GM19397 (cell line): Measurements from ENCODE around the gene SH3RF1.

ENCODE experiments used
- ATAC-seq: cut with Tn5 transposase; IDR thresholded peaks from one replicate; pipeline ENCODE4 v1.9.1; 2021; ENCODE audit warnings: mild to moderate bottlenecking, moderate library complexity; ENCODE audit not compliant: unreplicated experiment

The SH3RF1 gene

DNA sequence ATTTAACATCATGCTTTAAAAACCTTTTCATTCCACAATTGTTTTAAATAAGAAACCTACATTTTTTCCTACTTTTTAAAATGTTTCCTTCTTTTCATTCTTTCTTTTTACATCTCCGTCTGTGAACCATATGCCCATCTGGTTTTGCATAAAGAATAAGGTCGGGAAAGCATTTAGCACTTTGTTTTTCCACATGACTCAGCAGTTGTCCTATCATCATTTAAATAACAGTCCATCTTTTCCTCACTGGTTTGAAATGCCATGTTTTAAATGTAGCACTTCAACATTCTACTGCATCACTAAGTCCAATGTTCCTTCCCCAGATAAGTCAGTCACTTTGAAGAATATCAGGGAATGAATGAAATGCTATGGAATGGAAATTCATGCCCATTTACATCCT lies 128.4 kb downstream of the SH3RF1 start:
- no peak for ATAC-seq

DNA sequence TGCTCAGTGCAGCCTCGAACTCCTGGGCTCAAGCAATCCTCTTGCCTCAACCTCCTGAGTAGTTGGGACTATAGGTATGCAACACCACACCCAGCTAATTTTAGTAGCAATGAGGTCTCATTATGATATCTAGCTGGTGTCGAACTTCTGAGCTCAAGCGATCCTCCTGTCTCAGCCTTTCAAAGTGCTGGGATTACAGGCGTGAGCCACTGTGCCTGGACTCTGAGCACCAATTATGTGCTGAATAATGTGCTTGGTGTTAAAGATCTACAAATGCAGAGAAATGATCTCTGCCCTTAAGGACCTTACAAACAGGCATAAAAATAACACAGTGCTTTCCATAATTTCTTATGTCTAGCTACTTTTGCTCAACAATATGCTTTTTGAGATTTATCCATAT lies 131.7 kb downstream of the SH3RF1 start:
- no peak for ATAC-seq

DNA sequence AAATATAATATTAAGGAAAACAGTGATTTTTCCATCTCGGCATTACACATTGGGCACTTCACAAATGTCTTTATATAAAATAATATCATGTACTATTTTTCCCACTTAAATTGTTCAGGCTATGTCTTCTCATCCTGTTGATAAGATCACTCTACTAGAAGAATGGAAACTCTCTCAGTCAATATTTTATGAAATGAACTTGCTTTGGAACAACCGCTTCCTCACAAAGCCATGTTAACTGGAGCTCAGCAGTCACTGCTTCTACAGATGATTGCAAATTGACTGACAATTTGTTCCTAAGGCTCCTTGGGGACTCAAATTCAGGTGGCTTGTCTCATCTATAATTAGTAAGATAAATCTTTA lies 133.2 kb downstream of the SH3RF1 start:
- no peak for ATAC-seq

GRCh38 chr4:169136796-169137557 lies 133.8 kb downstream of the SH3RF1 start:
- no peak for ATAC-seq

DNA sequence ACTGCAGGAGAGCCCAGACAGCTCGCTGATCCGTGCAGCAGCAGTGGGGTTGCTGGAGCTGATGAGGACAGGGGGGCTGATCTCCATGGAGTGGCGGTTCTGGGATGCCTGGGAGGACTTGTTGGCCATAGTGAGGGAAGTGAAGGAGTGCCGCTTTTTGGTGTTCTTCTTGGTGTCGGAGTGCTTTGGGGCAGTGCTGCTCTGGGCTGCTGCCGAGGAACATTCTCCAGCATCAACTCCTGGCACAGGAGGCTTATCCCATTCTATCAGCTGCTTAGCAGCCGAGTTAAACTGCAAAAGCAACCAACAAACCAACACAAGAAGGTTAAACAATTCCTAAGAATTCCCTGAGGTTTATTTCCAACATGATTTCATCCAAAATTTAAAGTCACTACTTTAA lies 134.4 kb downstream of the SH3RF1 start:
- ATAC-seq: no peak

- ATAC-seq: no peak
These were observed 135.0 kb downstream of the SH3RF1 start for GRCh38 chr4:169135776-169136175.

GRCh38 chr4:169133932-169134331 lies 136.8 kb downstream of the SH3RF1 start:
- no peak for ATAC-seq

- ATAC-seq: no peak
These were observed 138.0 kb downstream of the SH3RF1 start for GRCh38 chr4:169132561-169133305.

DNA sequence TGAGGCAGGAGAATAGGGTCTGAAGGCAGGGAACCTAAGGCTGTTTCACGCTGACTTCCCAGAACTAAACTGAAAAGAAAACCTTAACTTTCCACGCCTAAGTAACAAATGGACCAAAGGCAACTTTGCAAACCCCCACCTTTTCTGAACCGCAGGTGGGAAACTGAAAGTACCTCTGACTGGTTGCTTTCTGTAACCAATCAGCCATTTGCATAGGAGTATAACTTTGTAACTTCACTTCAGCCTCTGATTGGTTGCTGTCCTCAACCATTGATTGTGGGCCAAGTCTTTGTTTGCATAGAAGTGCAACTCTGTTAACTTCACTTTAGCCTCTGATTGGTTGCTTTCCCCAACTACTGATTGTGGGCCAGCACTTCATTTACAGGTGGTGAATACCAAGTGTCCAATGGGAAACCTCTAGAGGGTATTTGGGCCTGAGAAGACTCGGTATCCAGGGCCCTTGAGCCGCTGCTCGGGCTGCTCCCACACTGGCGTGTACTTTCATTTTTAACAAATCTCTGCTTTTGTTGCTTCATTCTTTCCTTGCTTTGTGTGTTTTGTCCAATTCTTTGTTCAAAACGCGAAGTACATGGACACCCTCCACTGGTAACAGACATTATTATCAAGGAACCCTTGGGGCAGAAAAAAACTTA lies 139.1 kb downstream of the SH3RF1 start:
- ATAC-seq: no peak

DNA sequence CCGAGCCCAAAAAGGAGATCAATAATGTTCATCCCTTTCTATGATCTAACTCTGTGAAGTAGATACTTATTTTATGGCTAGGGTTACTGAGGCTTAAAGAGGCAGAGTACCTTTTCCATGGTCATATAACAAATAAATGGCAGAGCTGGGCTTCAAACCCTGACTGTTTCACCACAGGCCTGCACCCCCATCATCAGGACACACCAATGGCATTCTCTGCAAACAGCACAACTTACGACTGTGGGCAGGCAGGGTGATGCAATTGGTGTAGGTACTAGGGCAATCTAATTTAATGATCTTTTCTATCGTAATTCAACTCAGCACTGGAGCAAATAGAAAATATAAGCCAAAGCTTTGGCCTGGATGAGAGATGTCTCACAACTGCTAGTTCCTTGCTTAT lies 141.9 kb downstream of the SH3RF1 start:
- no peak for ATAC-seq

GRCh38 chr4:169127314-169127713 lies 143.4 kb downstream of the SH3RF1 start:
- no peak for ATAC-seq

- ATAC-seq: no peak
These were observed 146.1 kb downstream of the SH3RF1 start for GRCh38 chr4:169124661-169125060.

- no peak for ATAC-seq
These were observed 148.3 kb downstream of the SH3RF1 start for GRCh38 chr4:169122422-169122821.

GRCh38 chr4:169121861-169122382 lies 148.8 kb downstream of the SH3RF1 start:
- ATAC-seq: no peak

- ATAC-seq: no peak
These were observed 150.1 kb downstream of the SH3RF1 start for GRCh38 chr4:169120624-169121023.

GRCh38 chr4:169119536-169119935 lies 151.2 kb downstream of the SH3RF1 start:
- ATAC-seq: no peak

- no peak for ATAC-seq
These were observed 153.1 kb downstream of the SH3RF1 start for GRCh38 chr4:169117591-169118081.

- no peak for ATAC-seq
These were observed 154.4 kb downstream of the SH3RF1 start for GRCh38 chr4:169116270-169116901.

GRCh38 chr4:169115897-169116254 lies 154.9 kb downstream of the SH3RF1 start:
- ATAC-seq: no peak

- no peak for ATAC-seq
These were observed 155.4 kb downstream of the SH3RF1 start for GRCh38 chr4:169115144-169115896.
